HG03159 (cell line): ENCODE measurements around the gene NMNAT1.
"Not testable (repeated sequence)": the region's sequence is repeated elsewhere in the genome, so short reads cannot be mapped to it uniquely, and the experiment has no call there.

Source experiments
- ATAC-seq: cut with Tn5 transposase; IDR thresholded peaks from one replicate; pipeline ENCODE4 v1.9.1; 2021; ENCODE audit warnings: mild to moderate bottlenecking, moderate library complexity; ENCODE audit not compliant: unreplicated experiment

NMNAT1 gene

GRCh38 chr1:9942939-9943788, at the start of gene NMNAT1, which contains the start of gene LZIC:
NMNAT1 (plus strand) TSS chr1:9943475; CDS start chr1:9972074, 28,599 bp downstream.
LZIC (minus strand) TSS chr1:9943391; CDS start chr1:9936619, 6,772 bp downstream.
- peak; percentile 96 for ATAC-seq

GRCh38 chr1:9894115-9894514, 49.2 kb upstream of the NMNAT1 start:
- no peak for ATAC-seq

- no peak for ATAC-seq
These were observed 42.9 kb upstream of the NMNAT1 start for GRCh38 chr1:9900142-9901043.

- ATAC-seq, result no peak
These were observed 41.9 kb upstream of the NMNAT1 start for GRCh38 chr1:9901148-9902059.

- no peak for ATAC-seq
These were observed 41.2 kb upstream of the NMNAT1 start for GRCh38 chr1:9902060-9902452.

GRCh38 chr1:9903801-9904527, 39.3 kb upstream of the NMNAT1 start:
- ATAC-seq, result no peak

- ATAC-seq, result no peak
These were observed 38.7 kb upstream of the NMNAT1 start for GRCh38 chr1:9904596-9904995.

GRCh38 chr1:9905010-9905409, 38.3 kb upstream of the NMNAT1 start:
- no peak for ATAC-seq

- no peak for ATAC-seq
These were observed 36.8 kb upstream of the NMNAT1 start for GRCh38 chr1:9906466-9906865.

GRCh38 chr1:9907441-9907840, 35.8 kb upstream of the NMNAT1 start:
- ATAC-seq, result no peak

GRCh38 chr1:9908871-9909233, 34.4 kb upstream of the NMNAT1 start:
- ATAC-seq, result no peak

- peak; percentile 4 for ATAC-seq
These were observed 33.8 kb upstream of the NMNAT1 start for GRCh38 chr1:9909234-9910046.

- ATAC-seq, result peak; percentile 75
These were observed 33.2 kb upstream of the NMNAT1 start, which contains the start of gene CTNNBIP1 for GRCh38 chr1:9910076-9910422. CTNNBIP1 (minus strand) TSS chr1:9910269; CDS start chr1:9872064, 38,205 bp downstream.

GRCh38 chr1:9910423-9911178, 32.7 kb upstream of the NMNAT1 start:
- peak; percentile 94 for ATAC-seq

- no peak for ATAC-seq
These were observed 30.9 kb upstream of the NMNAT1 start for GRCh38 chr1:9912264-9912936.

- no peak for ATAC-seq
These were observed 28.7 kb upstream of the NMNAT1 start for GRCh38 chr1:9914610-9914937.

GRCh38 chr1:9916452-9916851, 26.8 kb upstream of the NMNAT1 start:
- no peak for ATAC-seq

GRCh38 chr1:9917495-9917894, 25.8 kb upstream of the NMNAT1 start:
- not testable (repeated sequence) for ATAC-seq
